ENCODE data around the gene ZC3H18.

DNA sequence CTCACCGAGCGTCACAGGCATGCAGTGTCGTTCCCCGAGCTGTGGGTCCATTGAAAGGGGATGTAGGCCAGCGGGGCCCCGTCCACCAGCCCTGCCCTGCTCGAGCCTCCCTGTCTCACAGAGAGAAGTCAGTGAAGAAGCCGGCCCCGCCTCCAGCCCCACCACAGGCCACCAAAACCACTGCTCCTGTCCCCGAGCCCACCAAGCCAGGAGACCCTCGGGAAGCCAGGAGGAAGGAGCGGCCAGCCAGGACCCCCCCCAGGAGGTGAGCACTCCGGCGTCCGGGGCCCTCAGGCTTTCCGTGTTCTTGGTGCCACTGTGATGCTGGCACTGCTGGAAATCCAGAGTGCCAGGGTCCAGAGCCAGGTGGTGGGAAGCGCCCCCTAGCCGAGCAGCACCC lies 54.3 kb downstream of the ZC3H18 start:
- TF ChIP-seq, protein P1, sequence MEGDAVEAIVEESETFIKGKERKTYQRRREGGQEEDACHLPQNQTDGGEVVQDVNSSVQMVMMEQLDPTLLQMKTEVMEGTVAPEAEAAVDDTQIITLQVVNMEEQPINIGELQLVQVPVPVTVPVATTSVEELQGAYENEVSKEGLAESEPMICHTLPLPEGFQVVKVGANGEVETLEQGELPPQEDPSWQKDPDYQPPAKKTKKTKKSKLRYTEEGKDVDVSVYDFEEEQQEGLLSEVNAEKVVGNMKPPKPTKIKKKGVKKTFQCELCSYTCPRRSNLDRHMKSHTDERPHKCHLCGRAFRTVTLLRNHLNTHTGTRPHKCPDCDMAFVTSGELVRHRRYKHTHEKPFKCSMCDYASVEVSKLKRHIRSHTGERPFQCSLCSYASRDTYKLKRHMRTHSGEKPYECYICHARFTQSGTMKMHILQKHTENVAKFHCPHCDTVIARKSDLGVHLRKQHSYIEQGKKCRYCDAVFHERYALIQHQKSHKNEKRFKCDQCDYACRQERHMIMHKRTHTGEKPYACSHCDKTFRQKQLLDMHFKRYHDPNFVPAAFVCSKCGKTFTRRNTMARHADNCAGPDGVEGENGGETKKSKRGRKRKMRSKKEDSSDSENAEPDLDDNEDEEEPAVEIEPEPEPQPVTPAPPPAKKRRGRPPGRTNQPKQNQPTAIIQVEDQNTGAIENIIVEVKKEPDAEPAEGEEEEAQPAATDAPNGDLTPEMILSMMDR (IDR thresholded peaks at IDR 0.05; ENCODE audit: insufficient read depth, low read length): no peak
- TF ChIP-seq REST (IDR thresholded peaks at IDR 0.05; ENCODE audit: insufficient replicate concordance, low read depth): no peak
- TF ChIP-seq POLR2AphosphoS5 (IDR thresholded peaks at IDR 0.05; ENCODE audit: low read depth): no peak

Data from HL-60 (cell line).